BE2C (cell line): ENCODE measurements around the gene KCTD1.
A peak's percentile ranks its signal among the peaks of the same experiment; 100 is the strongest.

Source experiments
- DNase-seq: peaks from one replicate; pipeline ENCODE4 v3.0.0-alpha.2; 2020
- H3K27me3 ChIP-seq: fragments of 250-450 bp; sonication (Bioruptor Pico); 2 replicates; pipeline ENCODE4 v1.5.1; 2020; ENCODE audit warnings: mild to moderate bottlenecking
- H3K36me3 ChIP-seq: fragments of 250-450 bp; sonication (Bioruptor Pico); 2 replicates; pipeline ENCODE4 v1.5.1; 2020; ENCODE audit warnings: mild to moderate bottlenecking
- H3K4me1 ChIP-seq: fragments of 250-450 bp; sonication (Bioruptor Pico); 2 replicates; pipeline ENCODE4 v1.5.1; 2020
- H3K4me3 ChIP-seq: 2 replicates; pipeline ENCODE4 v1.5.1; 2011; ENCODE audit warnings: low read depth, low read length
- H3K9me3 ChIP-seq: fragments of 250-450 bp; sonication (Bioruptor Pico); 2 replicates; pipeline ENCODE4 v1.5.1; 2020
- CTCF ChIP-seq: IDR thresholded peaks from 2 replicates; pipeline ENCODE4 v1.5.1; 2012; ENCODE audit warnings: mild to moderate bottlenecking, low read depth, low read length

KCTD1 gene

GRCh38 chr18:26546170-26546874, 2.0 kb downstream of the KCTD1 start:
- no peaks in the 10 kb centered on the region for H3K9me3 ChIP-seq
- DNase-seq: no peak

DNA sequence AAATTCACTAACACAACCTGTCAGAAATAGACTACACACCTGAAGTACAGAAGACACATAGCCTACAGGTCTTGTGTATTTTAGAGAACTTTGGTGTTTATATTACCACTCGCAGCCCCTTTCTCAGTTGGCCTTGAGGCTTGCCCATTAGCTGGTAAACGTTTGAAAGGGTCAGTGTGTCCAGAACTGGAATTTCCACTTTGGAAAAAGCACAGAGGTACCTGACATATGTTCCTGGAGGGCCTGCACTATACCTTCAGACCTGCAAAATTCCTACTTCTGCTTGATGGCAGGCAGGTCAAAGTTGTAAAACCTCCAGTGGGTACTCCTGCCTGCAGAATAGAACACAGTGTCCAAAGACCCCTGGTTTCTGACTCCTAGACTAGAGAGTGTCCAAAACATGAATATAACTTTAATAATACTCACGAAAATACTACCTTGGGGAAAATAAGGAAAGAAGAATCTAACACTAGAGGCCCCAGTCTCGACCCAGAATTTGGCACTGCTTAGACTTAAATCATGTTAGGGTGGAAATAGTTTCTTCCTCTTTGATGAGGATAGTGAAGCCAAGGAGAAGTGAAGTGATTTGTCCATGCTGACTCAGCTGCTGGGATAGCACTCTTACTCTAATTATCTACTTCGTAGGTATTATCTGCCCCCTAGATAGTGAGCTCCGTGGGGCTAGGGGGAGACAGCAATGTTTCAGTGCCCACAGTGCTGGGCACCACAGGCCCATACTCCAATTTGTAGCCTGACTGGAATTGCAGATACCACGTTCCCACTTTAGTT, 2.8 kb downstream of the KCTD1 start:
- H3K4me1 ChIP-seq: no peaks in the 10 kb centered on the region
- no peak for DNase-seq
- H3K36me3 ChIP-seq: no peaks in the 10 kb centered on the region
- H3K9me3 ChIP-seq: no peaks in the 10 kb centered on the region
- peak overlapping the region; percentile 44 for H3K4me3 ChIP-seq
- no peak for TF ChIP-seq CTCF
- no peaks in the 10 kb centered on the region for H3K27me3 ChIP-seq

More at GRCh38 chr18:26546170-26546874, 2.0 kb downstream of the KCTD1 start:
- no peak for TF ChIP-seq CTCF
- no peaks in the 10 kb centered on the region for H3K27me3 ChIP-seq
- peak overlapping the region; percentile 44 for H3K4me3 ChIP-seq
- H3K4me1 ChIP-seq: no peaks in the 10 kb centered on the region
- no peaks in the 10 kb centered on the region for H3K36me3 ChIP-seq

GRCh38 chr18:26544451-26544850, 3.9 kb downstream of the KCTD1 start:
- Histone ChIP-seq H3K4me3 (peak overlapping the region; percentile 10; the same call in 1 of the 2 replicates), H3K9me3 (no peaks in the 10 kb centered on the region), H3K36me3 (no peaks in the 10 kb centered on the region), H3K27me3 (no peaks in the 10 kb centered on the region), H3K4me1 (no peaks in the 10 kb centered on the region)
- DNase-seq: no peak
- TF ChIP-seq CTCF: no peak

DNA sequence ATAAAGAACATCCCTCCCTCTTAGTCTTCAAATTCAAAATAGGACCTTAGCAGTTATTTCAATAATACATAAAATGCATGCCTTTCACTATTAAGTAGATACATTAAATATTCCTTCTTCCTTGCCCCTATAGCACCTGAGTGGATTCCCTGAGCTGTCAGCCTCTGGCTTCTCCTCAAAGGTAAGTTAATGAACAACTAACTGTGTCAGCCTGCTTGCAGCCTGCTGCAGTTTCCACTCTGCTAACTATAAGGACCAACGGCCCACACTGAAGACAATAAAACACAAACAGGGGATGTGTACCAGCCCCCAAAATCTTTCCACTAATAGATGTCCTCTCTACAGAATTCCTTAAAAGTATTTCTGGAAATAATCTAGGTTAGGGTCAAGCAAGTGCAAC, 5.0 kb downstream of the KCTD1 start:
- no peaks in the 10 kb centered on the region for H3K9me3 ChIP-seq
- H3K27me3 ChIP-seq: no peaks in the 10 kb centered on the region
- H3K4me3 ChIP-seq: no peak overlapping the region
- DNase-seq: no peak
- no peaks in the 10 kb centered on the region for H3K36me3 ChIP-seq
- H3K4me1 ChIP-seq: no peaks in the 10 kb centered on the region
- no peak for TF ChIP-seq CTCF

DNA sequence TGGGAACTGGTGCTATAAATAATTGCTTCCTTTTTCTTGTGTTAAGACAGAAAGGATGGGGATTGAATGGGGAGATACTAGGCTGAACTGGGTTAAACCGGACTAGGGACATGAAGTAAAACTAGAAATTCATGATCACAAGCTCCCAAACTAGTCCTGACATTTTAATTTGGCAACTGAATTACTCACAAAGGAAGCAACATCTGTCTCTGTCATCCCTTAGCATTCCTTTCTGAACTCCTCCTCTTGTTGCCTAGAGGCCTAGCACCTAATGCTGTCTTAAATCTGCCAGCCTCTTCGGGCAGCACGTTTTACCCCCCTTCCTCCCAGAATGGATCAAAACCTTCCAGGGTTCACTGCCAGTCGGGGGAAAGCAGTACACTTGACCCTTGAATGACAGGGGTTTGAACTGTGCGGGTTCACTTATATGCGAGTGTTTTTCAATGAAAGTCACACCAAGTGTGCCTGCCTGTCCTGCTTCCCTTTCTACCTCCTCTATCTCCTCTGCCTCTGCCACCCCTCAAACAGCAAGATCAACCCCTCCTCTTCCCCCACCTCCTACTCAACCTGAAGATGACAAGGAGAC, 8.2 kb downstream of the KCTD1 start:
- no peak for TF ChIP-seq CTCF
- H3K9me3 ChIP-seq: no peaks in the 10 kb centered on the region

DNA sequence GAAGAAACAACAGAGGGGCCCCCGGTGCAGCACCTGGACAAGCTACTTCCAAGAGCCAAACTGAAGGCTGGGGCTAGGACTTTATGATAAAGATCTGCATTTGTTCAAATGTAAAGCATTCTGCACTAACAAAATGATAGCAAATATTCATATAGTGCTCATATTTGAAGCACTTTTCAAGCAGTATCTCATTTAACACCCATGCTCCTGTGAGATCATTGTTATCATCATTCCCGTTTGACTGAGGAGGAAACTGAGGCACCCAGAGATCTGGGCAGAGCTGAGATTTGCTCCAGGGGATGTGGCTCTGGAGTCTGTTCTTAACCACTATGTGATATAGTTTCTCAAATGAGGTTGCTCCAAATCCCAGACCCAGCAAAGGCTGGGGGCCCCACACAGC, 9.8 kb downstream of the KCTD1 start:
- Histone ChIP-seq H3K36me3 (no peaks in the 10 kb centered on the region), H3K9me3 (no peaks in the 10 kb centered on the region), H3K27me3 (no peaks in the 10 kb centered on the region), H3K4me1 (no peaks in the 10 kb centered on the region), H3K4me3 (no peak overlapping the region)
- DNase-seq: no peak
- TF ChIP-seq CTCF: no peak

More for the DNA sequence above, 8.2 kb downstream of the KCTD1 start:
- H3K4me1 ChIP-seq: no peaks in the 10 kb centered on the region
- H3K36me3 ChIP-seq: no peaks in the 10 kb centered on the region
- no peak for DNase-seq
- H3K4me3 ChIP-seq: no peak overlapping the region
- no peaks in the 10 kb centered on the region for H3K27me3 ChIP-seq
